COR-L47 (cell line): ENCODE results near the gene SNCG.
"Not testable (repeated sequence)": the region's sequence is repeated elsewhere in the genome, so short reads cannot be mapped to it uniquely, and the experiment has no call there.

ENCODE experiments used
- DNase-seq: peaks from one replicate; lab custom pipeline; 2025; lab: John Stamatoyannopoulos, UW

SNCG gene

DNA sequence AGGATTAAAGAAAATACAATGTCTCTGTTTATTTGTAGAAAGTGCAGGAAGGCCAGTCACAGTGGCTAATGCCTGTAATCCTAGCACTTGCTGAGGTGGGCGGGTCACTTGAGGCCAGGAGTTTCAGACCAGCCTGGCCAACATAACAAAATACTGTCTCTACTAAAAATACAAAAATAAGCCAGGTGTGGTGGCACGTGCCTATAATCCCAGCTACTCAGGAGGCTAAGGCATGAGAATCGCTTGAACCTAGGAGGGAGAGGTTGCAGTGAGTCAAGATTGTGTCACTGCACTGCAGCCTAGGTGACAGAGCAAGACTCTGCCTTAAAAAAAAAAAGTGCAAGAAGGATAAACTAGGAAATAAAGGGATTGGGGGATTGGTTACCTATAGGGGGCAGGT, 20.1 kb downstream of the SNCG start:
- not testable (repeated sequence) for DNase-seq

GRCh38 chr10:86979296-86979818, 21.0 kb downstream of the SNCG start:
- DNase-seq = no peak

DNA sequence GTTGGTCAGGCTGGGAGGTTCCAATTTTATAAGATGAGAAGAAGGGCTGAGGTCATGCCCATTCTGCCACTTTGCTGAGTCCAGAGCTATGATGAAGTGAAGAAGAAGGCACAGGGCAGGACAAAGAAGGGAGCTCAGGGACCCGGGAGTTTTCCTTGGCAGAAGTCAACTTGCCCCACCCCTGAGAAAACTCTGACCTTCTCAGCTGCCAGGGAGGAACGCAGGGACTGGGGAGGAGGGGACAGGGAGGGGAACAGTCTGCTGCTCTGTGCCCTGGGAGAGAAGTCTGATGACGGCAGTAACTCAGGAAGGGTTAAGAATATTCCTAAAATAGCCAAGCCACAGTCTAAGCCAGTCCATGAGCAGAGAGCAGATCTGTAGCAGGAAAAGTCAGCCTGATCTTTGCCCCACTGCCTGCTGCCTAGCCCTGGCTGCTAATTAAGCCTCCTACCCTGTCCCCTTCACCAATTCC, 21.6 kb downstream of the SNCG start:
- DNase-seq = no peak

- DNase-seq = not testable (repeated sequence)
Measured at GRCh38 chr10:86981020-86981419, 22.6 kb downstream of the SNCG start.

DNA sequence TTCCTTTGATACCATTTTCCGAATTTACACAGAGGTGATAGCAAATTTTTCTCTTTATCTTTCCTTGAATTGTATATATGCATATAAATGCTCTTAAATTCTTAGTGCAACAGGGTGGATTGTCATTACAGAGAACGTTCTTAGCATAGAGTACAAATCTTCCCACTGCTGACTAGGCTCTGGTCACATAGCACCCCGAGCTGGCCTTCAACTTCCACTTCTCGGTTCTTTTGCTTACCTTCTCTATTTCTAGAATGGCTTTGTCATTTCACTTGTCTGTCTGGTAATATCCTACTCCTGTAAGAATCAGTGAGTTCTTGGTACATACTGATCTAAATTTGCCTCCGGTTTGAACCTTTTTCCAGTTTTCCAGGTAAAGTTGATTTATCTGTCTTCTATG, 23.3 kb downstream of the SNCG start:
- DNase-seq = no peak

DNA sequence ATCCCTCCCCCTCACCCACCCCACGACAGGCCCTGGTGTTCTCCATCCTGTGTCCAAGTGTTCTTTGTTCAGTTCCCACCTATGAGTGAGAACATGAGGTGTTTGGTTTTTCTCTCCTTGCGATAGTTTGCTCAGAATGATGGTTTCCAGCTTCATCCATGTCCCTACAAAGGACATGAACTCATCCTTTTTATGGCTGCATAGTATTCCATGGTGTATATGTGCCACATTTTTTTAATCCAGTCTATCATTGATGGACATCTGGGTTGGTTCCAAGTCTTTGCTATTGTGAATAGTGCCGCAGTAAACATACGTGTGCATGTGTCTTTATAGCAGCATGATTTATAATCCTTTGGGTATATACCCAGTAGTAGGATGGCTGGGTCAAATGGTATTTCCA, 26.1 kb downstream of the SNCG start:
- DNase-seq = not testable (repeated sequence)

DNA sequence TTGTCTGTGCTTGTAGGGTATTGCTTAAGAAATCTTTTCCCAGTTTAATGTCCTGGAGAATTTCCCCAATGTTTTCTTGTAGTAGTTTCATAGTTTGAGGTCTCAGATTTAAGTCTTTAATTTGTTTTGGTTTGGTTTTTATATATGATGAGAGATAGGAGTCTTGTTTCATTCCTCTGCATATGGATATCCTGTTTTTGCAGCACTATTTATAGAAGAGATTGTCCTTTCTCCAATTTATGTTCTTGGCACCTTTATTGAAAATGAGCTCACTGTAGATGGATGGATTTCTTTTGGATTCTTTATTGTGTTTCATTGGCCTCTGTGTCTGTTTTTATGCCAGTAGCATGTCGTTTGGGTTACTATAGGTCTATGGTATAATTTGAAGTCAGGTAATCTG, 30.1 kb downstream of the SNCG start:
- no peak for DNase-seq

DNA sequence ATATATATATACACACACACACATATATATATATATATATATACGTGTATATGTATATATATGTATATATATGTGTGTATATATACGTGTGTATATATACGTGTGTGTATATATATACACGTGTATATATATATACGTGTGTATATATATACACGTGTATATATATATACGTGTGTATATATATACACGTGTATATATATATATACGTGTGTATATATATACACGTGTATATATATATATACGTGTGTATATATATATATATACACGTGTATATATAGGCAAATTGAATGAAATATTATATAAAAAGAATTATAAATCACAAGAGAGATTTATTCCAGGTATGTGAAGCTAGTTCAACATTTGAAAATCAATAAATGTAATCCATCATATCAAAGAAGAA, 33.0 kb downstream of the SNCG start:
- not testable (repeated sequence) for DNase-seq

DNA sequence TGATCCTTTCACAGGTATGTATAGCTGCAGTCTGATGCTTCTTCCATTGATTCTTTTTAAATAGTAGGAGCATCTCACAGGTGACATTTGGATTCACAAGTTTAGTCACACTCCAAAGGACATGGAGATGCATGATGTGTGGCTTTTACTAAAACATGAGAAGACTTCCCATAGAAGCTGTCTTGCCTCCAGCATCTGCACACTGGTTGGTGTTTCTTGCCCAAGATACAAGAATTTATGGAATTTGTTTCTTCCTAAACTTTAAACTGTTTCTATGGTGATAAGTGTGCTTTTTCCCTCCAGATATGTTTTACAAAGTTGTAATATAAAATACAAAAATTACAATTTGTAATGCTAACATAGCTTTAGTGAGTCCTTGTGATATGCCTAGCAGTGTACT, 34.1 kb downstream of the SNCG start:
- DNase-seq = no peak

DNA sequence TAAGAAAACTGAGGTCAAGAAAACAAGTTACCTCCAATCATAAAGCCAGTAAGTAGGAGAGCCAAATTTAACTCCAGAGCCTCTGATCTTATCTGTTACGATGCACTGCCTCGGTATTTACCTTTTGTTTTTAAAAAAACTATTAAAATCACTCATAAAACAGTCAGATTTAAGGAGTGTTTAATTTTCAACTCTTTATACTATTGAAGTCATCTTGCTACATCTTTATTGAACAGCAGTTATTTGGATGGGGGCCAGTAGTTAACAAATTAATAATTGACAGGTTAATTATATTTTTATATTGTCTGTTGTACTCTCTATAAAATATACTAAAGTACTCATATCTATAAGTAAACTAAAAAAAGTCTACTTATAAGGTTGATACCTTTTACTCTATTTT, 34.5 kb downstream of the SNCG start:
- no peak for DNase-seq

GRCh38 chr10:86999802-87000403, 41.5 kb downstream of the SNCG start:
- not testable (repeated sequence) for DNase-seq

GRCh38 chr10:87000491-87000890, 42.1 kb downstream of the SNCG start:
- no peak for DNase-seq

DNA sequence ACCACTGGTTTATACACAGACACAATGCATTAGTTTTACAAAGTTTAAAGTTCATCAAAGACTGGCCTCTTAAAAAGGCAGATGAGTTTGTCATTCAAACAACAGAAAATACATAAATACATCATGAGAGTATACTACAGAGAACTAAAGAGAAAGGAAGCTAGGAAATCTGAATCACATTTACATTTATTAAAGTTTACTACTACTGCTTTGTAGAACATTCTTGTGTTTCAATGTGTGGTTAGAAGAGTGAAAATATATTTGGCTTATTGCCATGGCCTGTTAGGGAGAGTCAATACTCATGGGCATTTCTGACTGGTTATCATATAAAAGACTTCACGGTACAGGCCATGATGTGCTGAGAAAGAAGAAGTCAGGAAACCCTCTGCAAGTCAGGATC, 48.7 kb downstream of the SNCG start:
- DNase-seq = not testable (repeated sequence)

DNA sequence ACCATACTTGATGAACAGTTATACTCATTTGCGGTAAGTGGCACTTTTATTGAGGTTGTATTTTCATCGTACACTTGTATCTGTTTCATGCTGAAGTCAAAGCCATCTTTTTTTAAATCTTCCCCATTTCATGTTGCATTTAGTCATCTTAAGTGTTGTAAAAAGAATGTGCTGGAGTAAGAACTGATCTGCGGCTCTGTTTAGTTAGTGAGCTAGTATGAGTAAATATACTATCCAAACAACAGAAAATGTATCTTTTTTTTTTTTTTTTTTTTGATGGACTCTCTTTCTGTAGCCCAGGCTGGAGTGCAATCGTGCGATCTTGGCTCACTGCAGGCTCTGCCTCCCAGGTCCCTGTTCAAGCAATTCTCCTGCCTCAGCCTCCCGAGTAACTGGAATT, 49.3 kb downstream of the SNCG start:
- not testable (repeated sequence) for DNase-seq

DNA sequence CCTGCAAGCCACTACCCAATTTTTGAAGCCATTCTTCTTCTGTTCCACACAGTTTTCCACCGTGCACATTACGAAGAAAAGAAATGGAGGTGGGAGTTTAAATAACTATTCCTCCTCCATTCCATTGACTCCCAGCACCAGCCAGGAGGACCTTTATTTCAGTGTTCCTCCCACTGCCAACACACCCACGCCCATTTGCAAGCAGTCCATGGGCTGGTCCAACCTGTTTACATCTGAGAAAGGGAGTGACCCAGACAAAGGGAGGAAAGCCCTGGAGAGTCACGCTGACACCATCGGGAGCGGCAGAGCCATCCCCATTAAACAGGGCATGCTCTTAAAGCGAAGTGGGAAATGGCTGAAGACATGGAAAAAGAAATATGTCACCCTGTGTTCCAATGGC, 49.9 kb downstream of the SNCG start:
- not testable (repeated sequence) for DNase-seq

- not testable (repeated sequence) for DNase-seq
Measured at GRCh38 chr10:87009134-87009696, 50.8 kb downstream of the SNCG start.
